GM12878 (cell line): ENCODE results near the gene TRAPPC3. TPM values are rescaled to one million over a fixed set of nuclear protein-coding genes. Genes with fewer than 3 reads are reported as not detected.

Source experiments
- BRCA1 ChIP-seq: IDR thresholded peaks from 2 replicates; pipeline ENCODE4 v1.6.1; 2011; ENCODE audit warnings: low read depth, low read length, improper control_type of control experiment
- CBFB ChIP-seq: IDR thresholded peaks from 2 replicates; pipeline ENCODE4 v1.6.1; 2016; ENCODE audit warnings: antibody characterized with exemption, low read depth
- EED ChIP-seq: sonication (generic); IDR thresholded peaks from 2 replicates; pipeline ENCODE4 v1.6.1; 2016; ENCODE audit warnings: antibody characterized with exemption, low read depth
- FOXK2 ChIP-seq: fragments of 450-650 bp; IDR thresholded peaks from 2 replicates; pipeline ENCODE4 v1.6.1; 2017; ENCODE audit warnings: mild to moderate bottlenecking, moderate library complexity
- HCFC1 ChIP-seq: fragments of 150-350 bp; IDR thresholded peaks from 2 replicates; pipeline ENCODE4 v1.6.1; 2014; ENCODE audit warnings: low read length
- HDAC6 ChIP-seq: fragments of 200-600 bp; sonication (generic); IDR thresholded peaks from one replicate; pipeline ENCODE4 v1.8.0; 2017; ENCODE audit warnings: antibody characterized with exemption; ENCODE audit not compliant: unreplicated experiment
- KAT2A ChIP-seq: conservative IDR thresholded peaks from 2 replicates; pipeline ENCODE4 v1.6.1; 2011; ENCODE audit warnings: low read depth, low read length; ENCODE audit not compliant: control insufficient read depth
- MEF2B ChIP-seq: fragments of 450-650 bp; IDR thresholded peaks from 2 replicates; pipeline ENCODE4 v1.6.1; 2018; ENCODE audit warnings: mild to moderate bottlenecking, moderate library complexity; ENCODE audit not compliant: partially characterized antibody, poor library complexity, severe bottlenecking
- MYB ChIP-seq: fragments of 150-350 bp; IDR thresholded peaks from 2 replicates; pipeline ENCODE4 v1.6.1; 2014; ENCODE audit warnings: mild to moderate bottlenecking, low read depth, low read length, borderline replicate concordance
- POLR2A ChIP-seq: IDR thresholded peaks from 2 replicates; pipeline ENCODE4 v1.6.1; 2011; ENCODE audit warnings: low read depth, mild to moderate bottlenecking, low read length
- POLR2AphosphoS5 ChIP-seq: IDR thresholded peaks from 2 replicates; pipeline ENCODE4 v1.6.1; 2011; ENCODE audit warnings: mild to moderate bottlenecking, low read length, inconsistent platforms
- RFX5 ChIP-seq: IDR thresholded peaks from 2 replicates; pipeline ENCODE4 v1.6.1; 2011; ENCODE audit warnings: low read depth, low read length, improper control_type of control experiment
- STAT3 ChIP-seq: IDR thresholded peaks from 2 replicates; pipeline ENCODE4 v1.6.1; 2011; ENCODE audit warnings: low read depth, low read length, improper control_type of control experiment
- TCF12 ChIP-seq: IDR thresholded peaks from 2 replicates; pipeline ENCODE4 v1.6.1; 2011; ENCODE audit warnings: low read depth, mild to moderate bottlenecking, low read length
- YY1 ChIP-seq: IDR thresholded peaks from 2 replicates; pipeline ENCODE4 v1.6.1; 2011; ENCODE audit warnings: low read depth, mild to moderate bottlenecking, low read length
- ZBED1 ChIP-seq: IDR thresholded peaks from 2 replicates; pipeline ENCODE4 v1.6.1; 2016; ENCODE audit warnings: borderline replicate concordance
- ZNF207 ChIP-seq: fragments of 450-650 bp; IDR thresholded peaks from 2 replicates; pipeline ENCODE4 v1.6.1; 2014; ENCODE audit warnings: antibody characterized with exemption, mild to moderate bottlenecking, borderline replicate concordance
- ZNF217 ChIP-seq: fragments of 450-650 bp; IDR thresholded peaks from 2 replicates; pipeline ENCODE4 v1.6.1; 2017; ENCODE audit warnings: antibody characterized with exemption, mild to moderate bottlenecking
- ZNF622 ChIP-seq: fragments of 450-650 bp; IDR thresholded peaks from 2 replicates; pipeline ENCODE4 v1.6.1; 2017; ENCODE audit warnings: mild to moderate bottlenecking, inconsistent platforms
- polyA plus RNA-seq, 11 experiments: library from polyadenylated mRNA; depleted of rRNA in 4 of 11; unstranded in 6 of 11; stranded (reverse) in 5 of 11; fragments of >200 nt; fragmentation: Nextera tagmentation in 4 of 11; fragmentation: Illumina TruSeq in 1 of 11; extraction: Ambion mirVana in 4 of 11; extraction: Trizol in 1 of 11; gene quantifications; 1 replicate in 1 of 11; 2 replicates in 10 of 11; pipeline versions ENCODE4 v1.2.1 to v1.2.3, GENCODE V29; 2011 to 2016; ENCODE audit warnings: inconsistent platforms in 2 of 11, missing spikeins in 2 of 11, low read depth in 1 of 11
- total RNA-seq, 4 experiments: library from RNA; depleted of rRNA in 3 of 4; stranded (reverse); fragments of >200 nt in 3 of 4; fragmentation: Illumina TruSeq in 1 of 4; extraction: Trizol in 1 of 4; gene quantifications; 2 replicates each; pipeline versions ENCODE4 v1.2.1 to v1.2.3, GENCODE V29; 2013 to 2021
- TF ChIP-seq, protein P1 (sequence below): fragments of 450-650 bp; IDR thresholded peaks from 2 replicates; pipeline ENCODE4 v1.6.1; 2017; ENCODE audit warnings: antibody characterized with exemption, mild to moderate bottlenecking, moderate library complexity
- TF ChIP-seq, protein P2 (sequence below): fragments of 450-650 bp; formaldehyde crosslinking; IDR thresholded peaks from 2 replicates; pipeline ENCODE4 v1.4.0; 2022; ENCODE audit warnings: mild to moderate bottlenecking, moderate library complexity
- TF ChIP-seq, protein P3 (sequence below): IDR thresholded peaks from 2 replicates; pipeline ENCODE4 v1.6.1; 2011; ENCODE audit warnings: mild to moderate bottlenecking, low read depth, low read length, moderate library complexity; ENCODE audit not compliant: insufficient replicate concordance
- TF ChIP-seq, protein P4 (sequence below): fragments of 450-650 bp; IDR thresholded peaks from 2 replicates; pipeline ENCODE4 v1.6.1; 2017; ENCODE audit warnings: mild to moderate bottlenecking

The TRAPPC3 gene
- total and polyA plus RNA-seq, 10 of the 15 experiments (the other 5 are each of a cell fraction or from before 2014, with no cell fraction given): 14.7 to 122 (median 70.5) TPM

DNA sequence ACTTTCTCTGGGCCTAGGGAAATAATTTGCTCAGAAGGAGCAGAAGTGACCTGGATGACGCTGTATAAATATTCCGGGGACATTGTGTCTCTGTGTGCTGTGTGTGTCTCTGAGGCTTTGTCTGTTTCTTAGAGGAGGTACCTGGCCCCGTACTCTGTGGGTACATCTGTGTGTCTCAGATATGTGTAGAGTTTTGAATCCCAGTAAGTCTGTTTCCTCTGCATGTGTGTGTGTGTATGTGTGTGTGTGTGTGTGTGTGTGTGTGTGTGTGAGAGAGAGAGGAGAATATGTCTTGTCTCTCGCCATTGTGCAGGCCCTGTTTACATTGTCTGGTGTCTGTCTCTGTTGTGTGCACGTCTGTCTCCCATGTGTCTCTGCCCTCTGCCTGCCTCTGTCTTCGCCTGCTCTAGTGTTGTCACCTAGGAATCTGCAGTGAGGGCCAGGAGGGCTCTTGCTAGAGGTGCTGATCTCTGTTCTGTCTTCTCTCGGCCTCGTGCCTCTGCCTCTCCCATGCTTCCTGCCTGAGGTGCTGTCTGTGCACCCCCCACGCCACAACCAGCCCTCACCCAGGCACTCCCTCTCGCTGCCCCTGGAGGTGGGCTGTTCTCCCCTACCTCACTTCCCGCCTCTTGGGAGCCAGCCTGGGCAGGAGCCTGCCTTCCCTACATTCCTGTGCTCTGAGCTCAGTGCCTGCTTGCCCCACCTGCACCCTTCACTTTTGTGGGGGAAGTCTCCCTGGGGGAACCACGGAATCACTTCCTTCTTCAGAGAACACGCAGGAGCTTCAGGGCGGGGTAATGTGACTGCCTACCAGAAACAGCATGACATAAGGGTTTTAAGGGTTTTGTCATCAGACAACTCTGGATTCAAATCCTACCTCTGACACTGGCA, 12.6 kb upstream of the TRAPPC3 start (continued):
- no peak for TF ChIP-seq ZNF622
- no peak for TF ChIP-seq CBFB
- TF ChIP-seq POLR2AphosphoS5: peak; percentile 61; the same call in 1 of the 2 replicates
- peak; percentile 71 for TF ChIP-seq EED
- TF ChIP-seq MEF2B: peak; percentile 78
- no peak for TF ChIP-seq BRCA1
- no peak for TF ChIP-seq MYB
- TF ChIP-seq, protein P1, sequence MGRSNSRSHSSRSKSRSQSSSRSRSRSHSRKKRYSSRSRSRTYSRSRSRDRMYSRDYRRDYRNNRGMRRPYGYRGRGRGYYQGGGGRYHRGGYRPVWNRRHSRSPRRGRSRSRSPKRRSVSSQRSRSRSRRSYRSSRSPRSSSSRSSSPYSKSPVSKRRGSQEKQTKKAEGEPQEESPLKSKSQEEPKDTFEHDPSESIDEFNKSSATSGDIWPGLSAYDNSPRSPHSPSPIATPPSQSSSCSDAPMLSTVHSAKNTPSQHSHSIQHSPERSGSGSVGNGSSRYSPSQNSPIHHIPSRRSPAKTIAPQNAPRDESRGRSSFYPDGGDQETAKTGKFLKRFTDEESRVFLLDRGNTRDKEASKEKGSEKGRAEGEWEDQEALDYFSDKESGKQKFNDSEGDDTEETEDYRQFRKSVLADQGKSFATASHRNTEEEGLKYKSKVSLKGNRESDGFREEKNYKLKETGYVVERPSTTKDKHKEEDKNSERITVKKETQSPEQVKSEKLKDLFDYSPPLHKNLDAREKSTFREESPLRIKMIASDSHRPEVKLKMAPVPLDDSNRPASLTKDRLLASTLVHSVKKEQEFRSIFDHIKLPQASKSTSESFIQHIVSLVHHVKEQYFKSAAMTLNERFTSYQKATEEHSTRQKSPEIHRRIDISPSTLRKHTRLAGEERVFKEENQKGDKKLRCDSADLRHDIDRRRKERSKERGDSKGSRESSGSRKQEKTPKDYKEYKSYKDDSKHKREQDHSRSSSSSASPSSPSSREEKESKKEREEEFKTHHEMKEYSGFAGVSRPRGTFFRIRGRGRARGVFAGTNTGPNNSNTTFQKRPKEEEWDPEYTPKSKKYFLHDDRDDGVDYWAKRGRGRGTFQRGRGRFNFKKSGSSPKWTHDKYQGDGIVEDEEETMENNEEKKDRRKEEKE: no peak
- TF ChIP-seq ZBED1: no peak
- no peak for TF ChIP-seq TCF12
- TF ChIP-seq FOXK2: peak; percentile 42; the same call in 1 of the 2 replicates
- no peak for TF ChIP-seq HDAC6
- TF ChIP-seq YY1: no peak
- no peak for TF ChIP-seq ZNF217
- no peak for TF ChIP-seq KAT2A
- TF ChIP-seq, protein P2, sequence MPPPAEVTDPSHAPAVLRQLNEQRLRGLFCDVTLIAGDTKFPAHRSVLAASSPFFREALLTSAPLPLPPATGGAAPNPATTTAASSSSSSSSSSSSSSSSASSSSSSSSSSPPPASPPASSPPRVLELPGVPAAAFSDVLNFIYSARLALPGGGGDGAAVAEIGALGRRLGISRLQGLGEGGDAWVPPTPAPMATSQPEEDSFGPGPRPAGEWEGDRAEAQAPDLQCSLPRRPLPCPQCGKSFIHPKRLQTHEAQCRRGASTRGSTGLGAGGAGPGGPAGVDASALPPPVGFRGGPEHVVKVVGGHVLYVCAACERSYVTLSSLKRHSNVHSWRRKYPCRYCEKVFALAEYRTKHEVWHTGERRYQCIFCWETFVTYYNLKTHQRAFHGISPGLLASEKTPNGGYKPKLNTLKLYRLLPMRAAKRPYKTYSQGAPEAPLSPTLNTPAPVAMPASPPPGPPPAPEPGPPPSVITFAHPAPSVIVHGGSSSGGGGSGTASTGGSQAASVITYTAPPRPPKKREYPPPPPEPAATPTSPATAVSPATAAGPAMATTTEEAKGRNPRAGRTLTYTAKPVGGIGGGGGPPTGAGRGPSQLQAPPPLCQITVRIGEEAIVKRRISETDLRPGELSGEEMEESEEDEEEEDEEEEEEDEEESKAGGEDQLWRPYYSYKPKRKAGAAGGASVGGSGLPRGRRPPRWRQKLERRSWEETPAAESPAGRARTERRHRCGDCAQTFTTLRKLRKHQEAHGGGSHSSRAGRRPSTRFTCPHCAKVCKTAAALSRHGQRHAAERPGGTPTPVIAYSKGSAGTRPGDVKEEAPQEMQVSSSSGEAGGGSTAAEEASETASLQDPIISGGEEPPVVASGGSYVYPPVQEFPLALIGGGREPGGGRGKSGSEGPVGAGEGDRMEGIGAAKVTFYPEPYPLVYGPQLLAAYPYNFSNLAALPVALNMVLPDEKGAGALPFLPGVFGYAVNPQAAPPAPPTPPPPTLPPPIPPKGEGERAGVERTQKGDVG: no peak
- TF ChIP-seq POLR2A: peak; percentile 61
- TF ChIP-seq, protein P3, sequence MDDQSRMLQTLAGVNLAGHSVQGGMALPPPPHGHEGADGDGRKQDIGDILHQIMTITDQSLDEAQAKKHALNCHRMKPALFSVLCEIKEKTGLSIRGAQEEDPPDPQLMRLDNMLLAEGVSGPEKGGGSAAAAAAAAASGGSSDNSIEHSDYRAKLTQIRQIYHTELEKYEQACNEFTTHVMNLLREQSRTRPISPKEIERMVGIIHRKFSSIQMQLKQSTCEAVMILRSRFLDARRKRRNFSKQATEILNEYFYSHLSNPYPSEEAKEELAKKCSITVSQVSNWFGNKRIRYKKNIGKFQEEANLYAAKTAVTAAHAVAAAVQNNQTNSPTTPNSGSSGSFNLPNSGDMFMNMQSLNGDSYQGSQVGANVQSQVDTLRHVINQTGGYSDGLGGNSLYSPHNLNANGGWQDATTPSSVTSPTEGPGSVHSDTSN: no peak
- no peak for TF ChIP-seq ZNF207
- no peak for TF ChIP-seq RFX5
- TF ChIP-seq STAT3: no peak
- no peak for TF ChIP-seq HCFC1
- TF ChIP-seq, protein P4, sequence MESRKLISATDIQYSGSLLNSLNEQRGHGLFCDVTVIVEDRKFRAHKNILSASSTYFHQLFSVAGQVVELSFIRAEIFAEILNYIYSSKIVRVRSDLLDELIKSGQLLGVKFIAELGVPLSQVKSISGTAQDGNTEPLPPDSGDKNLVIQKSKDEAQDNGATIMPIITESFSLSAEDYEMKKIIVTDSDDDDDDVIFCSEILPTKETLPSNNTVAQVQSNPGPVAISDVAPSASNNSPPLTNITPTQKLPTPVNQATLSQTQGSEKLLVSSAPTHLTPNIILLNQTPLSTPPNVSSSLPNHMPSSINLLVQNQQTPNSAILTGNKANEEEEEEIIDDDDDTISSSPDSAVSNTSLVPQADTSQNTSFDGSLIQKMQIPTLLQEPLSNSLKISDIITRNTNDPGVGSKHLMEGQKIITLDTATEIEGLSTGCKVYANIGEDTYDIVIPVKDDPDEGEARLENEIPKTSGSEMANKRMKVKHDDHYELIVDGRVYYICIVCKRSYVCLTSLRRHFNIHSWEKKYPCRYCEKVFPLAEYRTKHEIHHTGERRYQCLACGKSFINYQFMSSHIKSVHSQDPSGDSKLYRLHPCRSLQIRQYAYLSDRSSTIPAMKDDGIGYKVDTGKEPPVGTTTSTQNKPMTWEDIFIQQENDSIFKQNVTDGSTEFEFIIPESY: no peak
